Bronchial epithelial cell (primary cell): ENCODE measurements around the gene IGFBP7. TPM values are rescaled to one million over a fixed set of nuclear protein-coding genes. Genes with fewer than 3 reads are reported as not detected.

Source experiments
- DNase-seq: peaks from one replicate; pipeline ENCODE4 v3.0.0-alpha.2; 2010; ENCODE audit warnings: low read depth
- FAIRE-seq: peaks from 2 replicates; lab custom pipeline; 2011; peaks lifted over from hg19 to GRCh38; lab: Jason Lieb, UNC
- H3K27me3 ChIP-seq: 2 replicates; pipeline ENCODE4 v1.5.1; 2011; ENCODE audit warnings: low read length; ENCODE audit not compliant: control insufficient read depth, insufficient read depth
- H3K36me3 ChIP-seq: 2 replicates; pipeline ENCODE4 v1.5.1; 2011; ENCODE audit warnings: low read length; ENCODE audit not compliant: control insufficient read depth, insufficient read depth
- H3K4me3 ChIP-seq: 2 replicates; pipeline ENCODE4 v1.5.1; 2011; ENCODE audit warnings: mild to moderate bottlenecking, low read depth, low read length, control low read depth
- CTCF ChIP-seq: IDR thresholded peaks from 2 replicates; pipeline ENCODE4 v1.5.1; 2011; ENCODE audit warnings: mild to moderate bottlenecking, moderate library complexity, low read length, control low read depth, inconsistent platforms; ENCODE audit not compliant: insufficient read depth, severe bottlenecking
- total RNA-seq: library from RNA; depleted of rRNA; stranded (reverse); fragments of >200 nt; gene quantifications from 2 replicates; pipeline ENCODE4 v1.2.1, GENCODE V29; 2014

Gene IGFBP7
- total RNA-seq, 1 donor from 2014 or later: 92.9 TPM

GRCh38 chr4:57074744-57075143 lies 35.4 kb downstream of the IGFBP7 start:
- H3K27me3 ChIP-seq: no peaks in the 10 kb centered on the region
- FAIRE-seq (peak; percentile 32), DNase-seq (peak; percentile 76)
- no peak overlapping the region for H3K4me3 ChIP-seq
- H3K36me3 ChIP-seq: no peaks in the 10 kb centered on the region
- TF ChIP-seq CTCF: no peak

GRCh38 chr4:57073559-57073958 lies 36.6 kb downstream of the IGFBP7 start:
- TF ChIP-seq CTCF: no peak

GRCh38 chr4:57071326-57071725 lies 38.9 kb downstream of the IGFBP7 start:
- Histone ChIP-seq H3K36me3 (no peaks in the 10 kb centered on the region), H3K4me3 (no peak overlapping the region), H3K27me3 (no peaks in the 10 kb centered on the region)
- DNase-seq (peak; percentile 76), FAIRE-seq (no peak)
- no peak for TF ChIP-seq CTCF

More at GRCh38 chr4:57073559-57073958, 36.6 kb downstream of the IGFBP7 start:
- Histone ChIP-seq H3K27me3 (no peaks in the 10 kb centered on the region), H3K36me3 (no peaks in the 10 kb centered on the region), H3K4me3 (no peak overlapping the region)
- FAIRE-seq (no peak), DNase-seq (no peak)

GRCh38 chr4:57070461-57070860 lies 39.7 kb downstream of the IGFBP7 start:
- Histone ChIP-seq H3K4me3 (no peak overlapping the region), H3K36me3 (no peaks in the 10 kb centered on the region), H3K27me3 (no peaks in the 10 kb centered on the region)
- FAIRE-seq (no peak), DNase-seq (peak; percentile 48)
- no peak for TF ChIP-seq CTCF

DNA sequence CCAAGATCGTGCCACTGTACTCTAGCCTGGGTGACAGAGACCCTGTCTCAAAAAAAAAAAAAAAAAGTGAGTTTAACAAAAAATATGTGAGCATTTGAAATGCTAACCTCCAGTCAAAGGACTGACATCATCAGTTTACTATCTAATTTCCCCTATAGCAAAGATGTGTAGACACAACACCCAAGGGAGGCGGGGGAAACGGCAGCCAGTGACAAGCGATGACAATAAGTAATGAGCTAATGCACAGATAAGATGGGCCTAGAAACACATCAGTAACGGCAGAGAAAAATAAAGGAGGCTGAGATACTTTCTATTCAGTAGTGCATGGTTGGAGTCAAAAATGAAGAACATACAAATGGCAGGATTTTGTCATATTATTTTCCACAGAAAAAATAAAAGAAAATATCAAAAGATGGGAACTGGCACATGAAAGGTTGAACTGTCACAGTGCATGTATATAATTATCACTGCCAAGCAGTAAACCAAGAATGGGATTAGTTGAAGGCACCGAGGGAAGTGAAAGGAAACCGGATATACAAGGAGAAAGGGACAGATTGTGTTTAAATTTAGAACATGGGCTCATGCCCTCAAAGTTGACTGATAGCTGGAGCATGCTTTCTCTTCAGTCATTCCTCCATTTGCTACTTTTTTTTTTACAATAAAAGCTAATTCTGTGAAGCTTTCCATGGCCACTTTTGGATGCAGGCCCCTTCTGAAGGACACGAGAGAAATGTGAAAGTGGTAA lies 41.8 kb downstream of the IGFBP7 start:
- FAIRE-seq: no peak
- no peak for DNase-seq
- no peak overlapping the region for H3K4me3 ChIP-seq
- no peaks in the 10 kb centered on the region for H3K36me3 ChIP-seq
- no peak for TF ChIP-seq CTCF
- H3K27me3 ChIP-seq: no peaks in the 10 kb centered on the region
